Dermis blood vessel endothelial cell (primary cell): Measurements from ENCODE around the gene CDCP1. TPM values are rescaled to one million over a fixed set of nuclear protein-coding genes. Genes with fewer than 3 reads are reported as not detected.

Source experiments
- DNase-seq: peaks from one replicate; pipeline ENCODE4 v3.0.0; 2010
- total RNA-seq: library from RNA; depleted of rRNA; stranded (reverse); fragments of >200 nt; gene quantifications from 2 replicates; pipeline ENCODE4 v1.2.3, GENCODE V29; 2014

Gene CDCP1
- total RNA-seq, 1 donor from 2014 or later: 0.17 TPM

DNA sequence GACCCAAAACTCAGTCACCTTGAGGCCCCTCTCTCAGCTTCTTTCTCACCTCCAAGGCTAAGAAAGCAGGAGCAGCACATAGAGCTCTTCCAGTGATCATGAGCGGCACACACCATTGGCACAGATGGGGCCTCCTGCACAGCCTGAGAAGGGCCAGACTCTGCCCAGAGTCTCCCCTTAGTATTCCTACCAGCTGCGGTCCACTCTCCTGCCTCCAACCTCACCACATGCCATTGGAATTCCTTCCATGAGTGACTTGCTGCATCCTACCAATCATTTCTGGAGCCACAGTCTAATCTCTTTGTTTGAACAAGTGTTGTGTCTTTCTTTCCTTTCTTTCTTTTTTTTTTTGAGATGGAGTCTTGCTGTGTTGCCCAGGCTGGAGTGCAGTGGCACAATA, 39.3 kb downstream of the CDCP1 start:
- no peak for DNase-seq

DNA sequence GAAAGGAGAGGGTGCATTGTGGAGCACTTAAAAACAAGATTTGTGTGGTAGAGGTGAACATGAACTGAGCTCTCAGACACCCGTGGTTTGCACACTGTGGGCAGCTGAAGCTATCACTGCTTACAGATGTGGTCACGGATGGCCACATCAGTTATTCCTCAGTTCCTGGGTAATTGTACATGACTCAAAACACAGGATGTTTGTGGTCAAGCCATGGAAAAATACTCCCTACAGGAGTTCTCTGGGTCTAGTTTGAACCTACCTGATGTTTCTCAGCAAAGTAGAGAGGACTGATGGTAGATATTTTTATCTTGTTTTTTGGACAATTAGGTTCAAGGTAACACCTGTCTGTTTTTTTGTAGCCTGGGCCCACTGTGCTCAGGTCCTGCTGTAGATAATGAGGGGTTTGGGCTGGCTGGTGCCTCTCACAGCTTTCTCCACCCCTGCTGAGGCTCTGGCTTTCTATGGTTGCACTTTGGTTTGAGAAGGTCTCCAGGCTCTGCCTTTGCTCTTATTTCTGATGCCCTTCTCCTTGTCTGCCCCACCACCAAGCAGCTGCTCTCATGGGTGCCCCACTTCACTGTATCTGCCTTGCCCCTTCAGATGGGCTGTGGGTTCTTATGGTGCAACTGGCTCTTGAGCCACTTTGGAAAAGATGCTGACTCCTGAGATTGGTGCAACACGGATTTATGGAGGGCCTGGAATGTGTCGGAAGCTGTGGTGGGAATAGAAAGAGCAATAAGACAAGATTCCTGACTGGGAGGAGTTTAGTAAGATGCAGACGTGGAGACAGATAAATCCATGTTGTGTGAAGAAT, 40.1 kb downstream of the CDCP1 start:
- peak; percentile 21 for DNase-seq

- no peak for DNase-seq
Measured at GRCh38 chr3:45104715-45105711, 41.2 kb downstream of the CDCP1 start.

- DNase-seq: no peak
Measured at GRCh38 chr3:45103753-45104714, 42.1 kb downstream of the CDCP1 start.

GRCh38 chr3:45103334-45103733, 42.8 kb downstream of the CDCP1 start:
- DNase-seq: no peak

DNA sequence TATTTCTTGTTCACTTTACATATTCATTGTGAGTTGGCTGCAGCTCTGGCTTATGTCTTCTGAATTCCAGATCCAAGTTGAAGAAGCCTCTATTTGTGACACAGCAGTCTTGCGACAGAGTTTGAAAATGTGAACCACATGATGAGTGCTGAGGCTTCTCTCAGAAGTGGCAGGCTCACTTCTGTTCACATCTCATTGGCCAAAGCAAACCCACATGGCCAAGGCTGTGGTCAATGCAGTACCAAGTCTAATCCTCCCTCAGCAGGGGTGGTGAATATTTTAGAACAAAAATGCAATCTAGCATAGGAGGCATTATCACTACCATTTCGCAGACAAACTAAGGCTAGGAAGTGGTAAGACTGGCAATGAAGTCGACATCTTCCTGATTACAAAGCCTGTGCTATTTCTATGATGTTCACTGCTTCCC, 45.2 kb downstream of the CDCP1 start:
- DNase-seq: no peak

GRCh38 chr3:45098310-45098709, 47.9 kb downstream of the CDCP1 start:
- no peak for DNase-seq

GRCh38 chr3:45097296-45097883, 48.8 kb downstream of the CDCP1 start:
- no peak for DNase-seq

DNA sequence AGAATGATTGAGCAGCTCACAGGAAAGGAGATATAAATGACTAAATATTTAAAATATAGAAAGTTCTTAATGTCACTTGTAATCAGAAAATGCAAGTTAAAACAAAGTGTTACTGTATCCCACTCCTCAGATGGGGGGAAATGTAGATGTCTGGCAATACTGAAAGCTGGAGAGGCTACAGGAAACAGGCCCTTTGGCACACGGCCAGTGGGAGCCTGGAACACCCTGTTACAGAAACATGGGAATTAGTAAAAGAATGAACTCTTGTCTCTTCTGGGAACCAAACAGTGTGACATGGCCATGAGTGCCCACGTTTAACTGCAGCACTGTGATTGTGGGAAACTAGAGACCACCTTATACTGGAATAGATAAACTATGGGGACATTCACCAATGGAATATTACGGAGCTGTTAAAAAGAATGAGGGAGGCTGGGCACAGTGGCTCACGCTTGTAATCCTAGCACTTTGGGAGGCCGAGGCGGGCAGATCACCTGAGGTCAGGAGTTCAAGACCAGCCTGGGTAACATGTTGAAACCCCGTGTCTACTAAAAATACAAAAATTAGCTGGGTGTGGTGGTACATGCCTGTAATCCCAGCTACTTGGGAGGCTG, 50.2 kb downstream of the CDCP1 start:
- DNase-seq: peak; percentile 44

- no peak for DNase-seq
Measured at GRCh38 chr3:45093176-45093575, 53.0 kb downstream of the CDCP1 start.

- DNase-seq: peak; percentile 15
Measured at GRCh38 chr3:45092132-45093031, 53.8 kb downstream of the CDCP1 start.

DNA sequence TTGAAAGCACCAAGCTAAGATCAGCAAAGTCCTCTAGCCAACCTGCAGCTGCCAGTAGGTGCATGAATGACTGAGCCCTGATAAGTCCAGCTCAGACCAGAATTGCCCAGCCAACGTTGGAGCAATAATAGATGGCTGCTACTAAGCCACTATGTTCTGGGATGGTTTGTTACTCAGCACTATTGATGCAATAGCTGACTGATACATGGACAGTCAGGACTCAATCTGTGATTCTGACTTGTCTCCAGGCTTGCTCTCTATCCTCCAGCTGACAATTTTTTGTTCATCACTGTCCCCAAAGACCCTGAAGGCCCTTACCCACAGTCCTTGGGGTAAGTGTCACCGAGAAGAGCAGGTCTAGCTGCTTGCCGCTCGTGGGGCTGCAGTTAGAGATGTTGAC, 55.3 kb downstream of the CDCP1 start:
- no peak for DNase-seq

- no peak for DNase-seq
Measured at GRCh38 chr3:45088543-45089358, 57.4 kb downstream of the CDCP1 start.

GRCh38 chr3:45087155-45087554, 59.0 kb downstream of the CDCP1 start:
- DNase-seq: no peak

- no peak for DNase-seq
Measured at GRCh38 chr3:45084820-45085816, 61.1 kb downstream of the CDCP1 start.

- DNase-seq: no peak
Measured at GRCh38 chr3:45084361-45084760, 61.8 kb downstream of the CDCP1 start.

DNA sequence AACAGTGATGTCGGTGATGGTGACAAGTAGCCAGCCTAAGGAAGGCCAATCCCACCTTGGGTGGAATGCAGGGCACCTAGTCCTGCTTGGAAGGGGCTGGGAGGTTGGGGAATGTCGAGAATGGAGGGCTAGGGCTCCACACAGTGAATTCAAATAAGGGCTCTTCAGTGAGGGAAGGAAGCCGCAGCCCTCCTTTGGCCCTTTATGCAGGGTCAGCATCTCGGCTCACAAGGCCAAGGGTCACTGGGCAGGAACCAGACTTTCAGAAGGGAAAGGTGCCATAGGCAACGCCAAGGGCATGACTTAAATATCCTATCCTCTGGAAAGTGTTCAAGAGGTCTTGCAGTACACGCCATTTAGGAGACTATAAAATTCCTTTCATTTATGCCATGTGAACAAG, 63.2 kb downstream of the CDCP1 start:
- no peak for DNase-seq

DNA sequence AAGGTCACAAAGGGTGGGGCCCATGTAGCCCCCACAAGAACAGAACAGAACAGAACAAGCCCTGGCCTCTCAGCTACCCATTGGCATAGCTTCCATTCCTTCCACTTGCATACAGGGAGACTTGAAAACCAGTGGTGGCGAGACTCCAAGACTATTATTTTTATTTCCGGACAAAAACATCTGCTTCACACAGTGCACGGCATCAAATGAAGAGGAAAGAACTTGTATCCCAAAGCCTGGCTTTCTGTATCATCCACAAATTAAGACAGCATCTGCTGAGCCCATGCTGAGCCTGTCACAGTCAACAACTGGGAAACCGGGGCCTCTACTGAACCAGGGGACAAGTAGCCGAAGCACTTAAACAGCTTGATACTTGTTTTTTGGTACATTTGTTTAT, 64.0 kb downstream of the CDCP1 start:
- peak; percentile 30 for DNase-seq
